SJCRH30 (cell line): ENCODE data around the gene DIS3L2. TPM values are rescaled to one million over a fixed set of nuclear protein-coding genes. Genes with fewer than 3 reads are reported as not detected.
A peak's percentile ranks its signal among the peaks of the same experiment; 100 is the strongest.
"Not testable (repeated sequence)": the region's sequence is repeated elsewhere in the genome, so short reads cannot be mapped to it uniquely, and the experiment has no call there.

Experiments
- DNase-seq, 2 experiments: peaks; one replicate each; pipeline ENCODE4 v3.0.0-alpha.2; 2015 to 2020
- H3K27ac ChIP-seq: fragments of 250-450 bp; sonication (Bioruptor Pico); 2 replicates; pipeline ENCODE4 v1.5.1; 2020; ENCODE audit warnings: mild to moderate bottlenecking, moderate library complexity
- H3K27me3 ChIP-seq: fragments of 250-450 bp; sonication (Bioruptor Pico); 2 replicates; pipeline ENCODE4 v1.5.1; 2020; ENCODE audit warnings: mild to moderate bottlenecking, moderate library complexity
- H3K36me3 ChIP-seq: fragments of 250-450 bp; sonication (Bioruptor Pico); 2 replicates; pipeline ENCODE4 v1.5.1; 2020; ENCODE audit warnings: mild to moderate bottlenecking, moderate library complexity
- H3K4me1 ChIP-seq: fragments of 250-450 bp; sonication (Bioruptor Pico); 2 replicates; pipeline ENCODE4 v1.5.1; 2020; ENCODE audit warnings: mild to moderate bottlenecking, moderate library complexity
- H3K4me3 ChIP-seq: fragments of 250-450 bp; sonication (Bioruptor Pico); 2 replicates; pipeline ENCODE4 v1.5.1; 2020; ENCODE audit warnings: mild to moderate bottlenecking, moderate library complexity
- H3K9me3 ChIP-seq: fragments of 250-450 bp; sonication (Bioruptor Pico); replicated peaks from 2 replicates; pipeline ENCODE4 v1.5.1; 2020; ENCODE audit warnings: mild to moderate bottlenecking, moderate library complexity
- total RNA-seq: library from RNA; depleted of rRNA; stranded (reverse); fragments of >200 nt; shearing (Covaris generic); gene quantifications from 2 replicates; pipeline ENCODE4 v1.2.3, GENCODE V29; 2014; rRNA removed

Gene DIS3L2
- total RNA-seq, 1 experiment from 2014 or later: 33.2 TPM

DNA sequence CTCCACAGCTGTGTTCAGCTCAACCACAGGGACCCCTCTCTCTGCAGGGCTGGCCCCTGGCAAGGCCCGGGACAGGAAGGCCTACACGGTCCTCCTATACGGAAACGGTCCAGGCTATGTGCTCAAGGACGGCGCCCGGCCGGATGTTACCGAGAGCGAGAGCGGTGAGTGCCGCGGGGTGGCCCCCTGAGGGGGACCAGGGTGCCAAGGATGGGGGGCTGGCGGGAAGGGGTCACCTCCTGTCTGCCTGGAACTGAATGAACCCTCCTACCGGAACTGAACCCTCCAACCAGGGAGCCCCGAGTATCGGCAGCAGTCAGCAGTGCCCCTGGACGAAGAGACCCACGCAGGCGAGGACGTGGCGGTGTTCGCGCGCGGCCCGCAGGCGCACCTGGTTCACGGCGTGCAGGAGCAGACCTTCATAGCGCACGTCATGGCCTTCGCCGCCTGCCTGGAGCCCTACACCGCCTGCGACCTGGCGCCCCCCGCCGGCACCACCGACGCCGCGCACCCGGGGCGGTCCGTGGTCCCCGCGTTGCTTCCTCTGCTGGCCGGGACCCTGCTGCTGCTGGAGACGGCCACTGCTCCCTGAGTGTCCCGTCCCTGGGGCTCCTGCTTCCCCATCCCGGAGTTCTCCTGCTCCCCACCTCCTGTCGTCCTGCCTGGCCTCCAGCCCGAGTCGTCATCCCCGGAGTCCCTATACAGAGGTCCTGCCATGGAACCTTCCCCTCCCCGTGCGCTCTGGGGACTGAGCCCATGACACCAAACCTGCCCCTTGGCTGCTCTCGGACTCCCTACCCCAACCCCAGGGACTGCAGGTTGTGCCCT, 419.9 kb downstream of the DIS3L2 start:
- not testable (repeated sequence) for H3K27ac ChIP-seq, H3K27me3 ChIP-seq, H3K9me3 ChIP-seq, H3K4me3 ChIP-seq, H3K4me1 ChIP-seq, H3K36me3 ChIP-seq, DNase-seq

GRCh38 chr2:232382331-232383225, 421.1 kb downstream of the DIS3L2 start:
- H3K27ac ChIP-seq: no peak overlapping the region
- no peaks in the 10 kb centered on the region for H3K36me3 ChIP-seq
- no peaks in the 10 kb centered on the region; the same call in 1 of the 2 replicates for H3K4me1 ChIP-seq
- no peaks in the 10 kb centered on the region for H3K27me3 ChIP-seq
- no peak overlapping the region for H3K4me3 ChIP-seq
- DNase-seq: no peak
- H3K9me3 ChIP-seq: peaks cover 5% of the 10 kb centered on the region; the same call in 1 of the 2 replicates

DNA sequence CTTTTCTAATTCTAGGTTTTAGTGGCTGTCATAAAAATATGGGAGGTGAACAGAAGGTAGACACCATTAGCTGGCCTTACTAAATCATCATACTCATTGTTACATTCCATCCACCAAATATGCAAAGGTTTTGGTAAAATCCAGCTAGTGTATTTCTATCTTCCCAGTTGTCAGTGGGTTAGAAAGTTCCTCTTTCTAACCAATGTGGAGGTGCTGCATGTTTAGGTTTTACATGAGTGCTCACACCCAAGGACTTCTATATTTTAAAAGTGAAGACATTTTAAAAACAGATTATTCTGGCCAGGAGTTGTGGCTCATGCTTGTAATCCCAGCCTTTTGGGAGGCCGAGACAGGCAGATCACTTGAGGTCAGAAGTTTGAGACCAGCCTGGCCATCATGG, 423.0 kb downstream of the DIS3L2 start:
- Histone ChIP-seq H3K4me1 (no peaks in the 10 kb centered on the region; the same call in 1 of the 2 replicates), H3K27me3 (no peaks in the 10 kb centered on the region), H3K9me3 (peaks cover 5% of the 10 kb centered on the region; the same call in 1 of the 2 replicates), H3K27ac (no peak overlapping the region), H3K36me3 (no peaks in the 10 kb centered on the region), H3K4me3 (no peak overlapping the region)
- DNase-seq: no peak

- not testable (repeated sequence) for H3K4me1 ChIP-seq, H3K4me3 ChIP-seq, H3K36me3 ChIP-seq, H3K27ac ChIP-seq, DNase-seq, H3K9me3 ChIP-seq, H3K27me3 ChIP-seq
These were observed 423.5 kb downstream of the DIS3L2 start for GRCh38 chr2:232385058-232385457.

DNA sequence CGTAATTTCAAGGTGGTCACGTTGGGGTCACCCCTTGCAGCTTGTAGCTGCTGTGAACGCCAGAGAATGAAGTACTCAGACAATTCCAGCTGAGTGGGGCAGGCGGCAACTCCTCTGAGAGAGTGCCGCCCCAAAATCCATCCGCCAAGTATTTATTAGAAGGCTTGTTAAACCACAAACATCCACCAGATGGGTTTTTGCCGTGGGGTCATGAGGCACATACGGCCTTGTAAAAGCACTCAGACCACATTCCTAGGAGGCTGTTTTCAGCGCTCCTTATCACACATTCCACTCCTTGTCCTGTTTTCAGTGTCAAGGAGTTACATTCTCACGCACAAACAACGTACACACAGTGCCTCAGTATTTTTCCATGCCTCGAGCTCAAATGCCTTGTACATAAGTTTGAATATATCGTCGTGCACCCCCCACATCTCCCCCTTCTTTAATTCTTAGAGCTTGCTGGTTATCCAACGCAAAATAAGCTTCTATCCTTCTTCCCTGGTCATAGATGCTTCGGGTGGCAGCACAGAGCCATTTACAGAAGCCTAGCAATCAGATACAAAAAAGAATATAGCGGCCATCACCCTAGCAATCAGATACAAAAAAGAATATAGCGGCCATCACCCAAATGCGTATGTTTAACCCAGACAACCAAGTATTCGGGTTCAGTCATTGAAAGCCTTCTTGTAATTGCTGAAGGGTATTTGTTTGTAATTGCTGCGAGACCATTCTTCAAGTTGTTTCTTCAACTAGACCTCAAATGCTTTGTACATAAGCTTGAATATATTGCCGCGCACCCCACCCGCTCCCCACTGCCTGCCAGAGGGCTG, 424.4 kb downstream of the DIS3L2 start:
- no peak overlapping the region for H3K27ac ChIP-seq
- DNase-seq: peak in 1 of 2 experiments; percentile 27
- H3K9me3 ChIP-seq: peaks cover 5% of the 10 kb centered on the region; the same call in 1 of the 2 replicates
- no peak overlapping the region for H3K4me3 ChIP-seq
- H3K4me1 ChIP-seq: no peaks in the 10 kb centered on the region; the same call in 1 of the 2 replicates
- H3K36me3 ChIP-seq: no peaks in the 10 kb centered on the region
- H3K27me3 ChIP-seq: no peaks in the 10 kb centered on the region

DNA sequence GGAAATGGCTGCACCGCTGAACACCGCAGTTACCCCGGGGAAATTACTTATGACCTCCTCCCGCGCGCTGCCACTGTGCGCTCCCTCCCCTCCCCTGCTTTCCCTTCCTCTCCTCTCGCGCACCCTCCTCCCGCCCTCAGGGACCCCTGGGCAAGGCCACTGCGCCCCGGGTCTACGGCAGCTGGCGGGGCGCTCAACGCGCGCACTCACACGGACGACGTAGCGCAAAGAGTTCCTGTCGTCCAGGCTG, 424.9 kb downstream of the DIS3L2 start:
- no peaks in the 10 kb centered on the region for H3K27me3 ChIP-seq
- no peak for DNase-seq
- H3K9me3 ChIP-seq: peaks cover 5% of the 10 kb centered on the region; the same call in 1 of the 2 replicates
- no peak overlapping the region for H3K27ac ChIP-seq
- H3K4me3 ChIP-seq: no peak overlapping the region
- H3K4me1 ChIP-seq: no peaks in the 10 kb centered on the region; the same call in 1 of the 2 replicates
- no peaks in the 10 kb centered on the region for H3K36me3 ChIP-seq

Other genes starting within 250 kb of the DIS3L2 start
- 18.3 and 20.0 TPM in 2 replicates for gene PDE6D, start 180.4 kb upstream of the DIS3L2 start, total RNA-seq
- gene COPS7B, start 175.3 kb upstream of the DIS3L2 start, total RNA-seq: 42.9 and 45.9 TPM in 2 replicates
- 6.7 and 8.5 TPM in 2 replicates for gene NPPC, start 35.3 kb upstream of the DIS3L2 start, total RNA-seq